ENCODE measurements around the gene TSPAN15.

The TSPAN15 gene

GRCh38 chr10:69459893-69460575 is 8.8 kb downstream of the TSPAN15 start:
- in situ Hi-C loops (cut with MboI; ENCODE audit: low pct_unique_long_range_greater_than_20kb, low sequenced_read_pairs), result no loop called here

GRCh38 chr10:69460576-69461242 is 9.4 kb downstream of the TSPAN15 start:
- no peak for DNase-seq
- in situ Hi-C loops (cut with MboI; ENCODE audit: low pct_unique_long_range_greater_than_20kb, low sequenced_read_pairs), result no loop called here

More at GRCh38 chr10:69459893-69460575, 8.8 kb downstream of the TSPAN15 start:
- no peak for DNase-seq

GRCh38 chr10:69461243-69462025 is 10.2 kb downstream of the TSPAN15 start:
- in situ Hi-C loops (cut with MboI; ENCODE audit: low pct_unique_long_range_greater_than_20kb, low sequenced_read_pairs), result no loop called here
- peak; percentile 45 for DNase-seq

- no peak for DNase-seq
- in situ Hi-C loops (cut with MboI; ENCODE audit: low pct_unique_long_range_greater_than_20kb, low sequenced_read_pairs), result no loop called here
Observed at GRCh38 chr10:69463886-69464285, 12.6 kb downstream of the TSPAN15 start.

GRCh38 chr10:69464401-69464800 is 13.1 kb downstream of the TSPAN15 start:
- in situ Hi-C loops (cut with MboI; ENCODE audit: low pct_unique_long_range_greater_than_20kb, low sequenced_read_pairs), result no loop called here
- DNase-seq, result no peak

- DNase-seq, result peak; percentile 58
- in situ Hi-C loops (cut with MboI; ENCODE audit: low pct_unique_long_range_greater_than_20kb, low sequenced_read_pairs), result no loop called here
Observed at GRCh38 chr10:69464801-69465401, 13.6 kb downstream of the TSPAN15 start.

GRCh38 chr10:69465457-69466157 is 14.3 kb downstream of the TSPAN15 start:
- DNase-seq, result peak; percentile 89
- in situ Hi-C loops (cut with MboI; ENCODE audit: low pct_unique_long_range_greater_than_20kb, low sequenced_read_pairs), result no loop called here

- in situ Hi-C loops (cut with MboI; ENCODE audit: low pct_unique_long_range_greater_than_20kb, low sequenced_read_pairs), result no loop called here
- DNase-seq, result peak; percentile 63
Observed at GRCh38 chr10:69466158-69466490, 14.9 kb downstream of the TSPAN15 start.

GRCh38 chr10:69466689-69467088 is 15.4 kb downstream of the TSPAN15 start:
- in situ Hi-C loops (cut with MboI; ENCODE audit: low pct_unique_long_range_greater_than_20kb, low sequenced_read_pairs), result no loop called here
- DNase-seq, result peak; percentile 62

- peak; percentile 82 for DNase-seq
Observed at GRCh38 chr10:69467928-69468750, 16.9 kb downstream of the TSPAN15 start.

GRCh38 chr10:69468751-69469089 is 17.5 kb downstream of the TSPAN15 start:
- in situ Hi-C loops (cut with MboI; ENCODE audit: low pct_unique_long_range_greater_than_20kb, low sequenced_read_pairs), result no loop called here

More at GRCh38 chr10:69467928-69468750, 16.9 kb downstream of the TSPAN15 start:
- in situ Hi-C loops (cut with MboI; ENCODE audit: low pct_unique_long_range_greater_than_20kb, low sequenced_read_pairs), result no loop called here

GRCh38 chr10:69469976-69470375 is 18.7 kb downstream of the TSPAN15 start:
- in situ Hi-C loops (cut with MboI; ENCODE audit: low pct_unique_long_range_greater_than_20kb, low sequenced_read_pairs), result no loop called here
- no peak for DNase-seq

More at GRCh38 chr10:69468751-69469089, 17.5 kb downstream of the TSPAN15 start:
- no peak for DNase-seq

GRCh38 chr10:69470463-69471384 is 19.5 kb downstream of the TSPAN15 start:
- in situ Hi-C loops (cut with MboI; ENCODE audit: low pct_unique_long_range_greater_than_20kb, low sequenced_read_pairs), result no loop called here
- DNase-seq, result no peak

- in situ Hi-C loops (cut with MboI; ENCODE audit: low pct_unique_long_range_greater_than_20kb, low sequenced_read_pairs), result no loop called here
- DNase-seq, result no peak
Observed at GRCh38 chr10:69472142-69472541, 20.9 kb downstream of the TSPAN15 start.

- DNase-seq, result peak; percentile 61
- in situ Hi-C loops (cut with MboI; ENCODE audit: low pct_unique_long_range_greater_than_20kb, low sequenced_read_pairs), result no loop called here
Observed at GRCh38 chr10:69472544-69472943, 21.3 kb downstream of the TSPAN15 start.

- no peak for DNase-seq
- in situ Hi-C loops (cut with MboI; ENCODE audit: low pct_unique_long_range_greater_than_20kb, low sequenced_read_pairs), result no loop called here
Observed at GRCh38 chr10:69473304-69473990, 22.2 kb downstream of the TSPAN15 start.

Measured in KBM-7 (cell line).